LNCaP clone FGC (cell line): ENCODE results near the gene SPACDR.
"Not testable (repeated sequence)": the region's sequence is repeated elsewhere in the genome, so short reads cannot be mapped to it uniquely, and the experiment has no call there.

Source experiments
- DNase-seq: peaks from one replicate; pipeline ENCODE4 v3.0.0-alpha.2; 2011; ENCODE audit warnings: low read depth
- H3K4me3 ChIP-seq: 2 replicates; pipeline ENCODE4 v1.5.1; 2011; ENCODE audit warnings: mild to moderate bottlenecking, low read depth, low read length, control low read depth
- CTCF ChIP-seq: IDR thresholded peaks from 2 replicates; pipeline ENCODE4 v1.5.1; 2012; ENCODE audit warnings: mild to moderate bottlenecking; ENCODE audit not compliant: control insufficient read depth, insufficient read depth; ENCODE audit errors: extremely low read depth

Gene SPACDR

DNA sequence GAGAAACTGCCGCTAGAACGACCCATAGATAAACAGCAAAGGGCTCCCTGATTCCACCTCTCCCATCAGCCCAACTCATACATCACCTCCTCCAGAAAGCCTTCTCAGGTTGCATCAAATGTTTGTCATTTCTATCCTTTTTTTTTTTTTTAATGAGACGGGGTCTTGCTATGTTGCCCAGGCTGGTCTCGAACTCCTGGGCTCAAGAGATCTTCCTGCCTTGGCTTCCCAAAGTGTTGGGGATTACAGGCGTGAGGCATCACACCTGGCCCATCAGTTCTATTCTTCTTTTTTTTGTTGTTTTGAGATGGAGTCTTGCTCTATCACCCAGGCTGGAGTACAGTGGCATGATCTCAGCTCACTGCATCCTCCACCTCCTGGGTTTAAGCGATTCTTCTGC lies 7.0 kb downstream of the SPACDR start:
- no peak for TF ChIP-seq CTCF
- no peak for DNase-seq
- no peak overlapping the region for H3K4me3 ChIP-seq

DNA sequence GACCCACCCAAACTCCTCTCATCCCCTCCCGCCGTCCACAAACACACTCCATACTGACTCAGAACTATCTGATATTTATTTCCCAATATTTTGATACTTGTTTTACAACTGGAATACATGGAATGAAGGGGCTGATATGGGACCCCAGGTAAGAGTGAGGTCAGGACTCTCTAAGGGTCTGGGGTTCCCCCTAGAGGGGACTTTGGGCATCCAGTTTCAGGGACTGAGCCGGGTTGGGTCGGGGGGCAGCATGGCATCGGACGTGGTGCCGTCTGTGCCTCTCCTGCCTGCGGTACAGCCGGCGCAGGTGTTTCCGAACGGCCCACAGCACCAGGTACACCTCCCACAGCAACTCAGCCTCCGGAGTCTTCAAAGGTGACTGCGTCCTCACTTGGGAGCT lies 7.5 kb downstream of the SPACDR start:
- no peak for TF ChIP-seq CTCF
- no peak for DNase-seq
- H3K4me3 ChIP-seq, result no peak overlapping the region

DNA sequence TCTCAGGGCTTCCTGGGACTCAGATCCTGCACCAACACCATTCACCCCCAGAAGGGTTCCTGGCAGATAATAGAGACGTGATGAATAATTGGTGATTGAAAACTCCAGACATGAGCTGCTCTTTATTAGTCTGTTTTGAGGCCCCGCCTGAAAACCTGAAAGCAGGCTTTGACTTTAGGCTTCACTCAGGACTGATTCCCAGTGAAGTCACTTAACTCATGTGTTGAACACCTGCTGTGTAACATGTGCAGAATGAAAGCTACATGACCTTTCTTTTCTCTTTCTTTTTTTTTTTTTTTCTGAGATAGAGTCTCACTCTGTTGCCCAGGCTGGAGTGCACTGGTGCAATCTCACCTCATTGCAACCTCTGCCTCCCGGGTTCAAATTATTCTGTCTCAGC lies 8.9 kb downstream of the SPACDR start:
- no peak for TF ChIP-seq CTCF
- DNase-seq, result no peak
- no peak overlapping the region for H3K4me3 ChIP-seq

GRCh38 chr7:100453854-100454253 lies 10.2 kb downstream of the SPACDR start:
- not testable (repeated sequence) for DNase-seq

GRCh38 chr7:100452513-100452912 lies 11.5 kb downstream of the SPACDR start:
- H3K4me3 ChIP-seq, result no peak overlapping the region
- no peak for TF ChIP-seq CTCF
- no peak for DNase-seq

More at GRCh38 chr7:100453854-100454253, 10.2 kb downstream of the SPACDR start:
- not testable (repeated sequence) for H3K4me3 ChIP-seq

DNA sequence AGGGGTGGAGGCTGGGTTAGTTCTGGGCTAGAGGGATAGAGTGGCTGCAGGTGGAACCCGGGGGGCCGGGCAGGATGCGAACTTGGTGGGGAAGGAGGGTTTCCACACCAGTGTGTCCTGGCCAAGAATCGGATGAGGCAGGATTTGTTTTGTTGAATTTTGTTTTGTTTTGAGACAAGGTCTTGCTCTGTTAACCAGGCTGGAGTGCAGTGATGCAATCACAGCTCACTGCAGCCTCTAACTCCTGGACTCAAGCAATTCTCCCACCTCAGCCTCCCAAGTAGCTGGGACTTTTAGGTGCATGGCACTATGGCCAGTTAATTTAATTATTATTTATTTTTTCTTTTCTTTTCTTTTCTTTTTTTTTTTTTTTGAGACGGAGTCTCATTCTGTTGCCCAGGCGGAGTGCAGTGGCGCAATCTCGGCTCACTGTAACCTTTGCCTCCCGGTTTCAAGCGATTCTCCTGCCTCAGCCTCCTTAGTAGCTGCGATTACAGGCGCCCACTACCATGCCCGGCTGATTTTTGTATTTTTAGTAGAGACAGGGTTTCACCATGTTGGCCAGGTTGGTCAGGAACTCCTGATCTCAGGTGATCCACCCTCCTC lies 14.8 kb downstream of the SPACDR start:
- no peak for DNase-seq
- TF ChIP-seq CTCF, result no peak

GRCh38 chr7:100447363-100447762 lies 16.7 kb downstream of the SPACDR start:
- not testable (repeated sequence) for H3K4me3 ChIP-seq, DNase-seq

More for the DNA sequence above, 14.8 kb downstream of the SPACDR start:
- no peak overlapping the region for H3K4me3 ChIP-seq

DNA sequence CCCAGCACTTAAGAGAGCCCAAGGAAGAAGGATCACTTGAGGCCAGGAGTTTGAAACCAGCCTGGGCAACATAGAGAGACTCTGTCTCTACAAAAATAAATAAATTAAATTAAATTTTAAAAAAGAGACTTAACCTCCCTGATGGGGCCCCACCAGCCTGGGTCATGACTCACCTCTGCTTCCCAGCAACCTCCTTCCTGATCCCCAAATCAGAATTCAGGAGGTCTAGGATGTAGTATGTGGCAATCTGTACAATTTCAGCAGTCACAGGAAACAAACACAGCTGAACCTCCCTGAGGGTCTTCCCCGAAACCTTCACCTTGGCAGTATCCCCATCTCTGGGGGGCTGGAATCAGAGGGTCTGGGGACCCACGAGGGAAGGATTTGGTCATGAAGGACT lies 18.0 kb downstream of the SPACDR start:
- TF ChIP-seq CTCF, result no peak
- no peak for DNase-seq
- no peak overlapping the region for H3K4me3 ChIP-seq
